Suppressor macrophage (primary cell): ENCODE data around the gene HIPK3.

Source experiments
- DNase-seq, 4 experiments: peaks; one replicate each; pipeline ENCODE4 v3.0.0-alpha.2; 2020 to 2022

HIPK3 gene

GRCh38 chr11:33394431-33395109 lies 137.4 kb downstream of the HIPK3 start:
- no peak for DNase-seq

- DNase-seq: no peak
Observed at GRCh38 chr11:33396361-33396760, 139.2 kb downstream of the HIPK3 start.

- no peak for DNase-seq
Observed at GRCh38 chr11:33399421-33399820, 142.2 kb downstream of the HIPK3 start.

- no peak for DNase-seq
Observed at GRCh38 chr11:33402066-33402465, 144.9 kb downstream of the HIPK3 start.

GRCh38 chr11:33403344-33403743 lies 146.2 kb downstream of the HIPK3 start:
- DNase-seq: no peak

GRCh38 chr11:33405834-33406602 lies 148.8 kb downstream of the HIPK3 start:
- no peak for DNase-seq
